GM10266 (cell line): Measurements from ENCODE around the gene ABL1.

Experiments
- DNase-seq: peaks from one replicate; pipeline ENCODE4 v3.0.0; 2012; ENCODE audit errors: extremely low spot score
- CTCF ChIP-seq: IDR thresholded peaks from 2 replicates; pipeline ENCODE4 v1.5.1; 2012; ENCODE audit warnings: mild to moderate bottlenecking, low read depth; ENCODE audit not compliant: control insufficient read depth, insufficient read depth; ENCODE audit errors: missing control alignments

Gene ABL1

GRCh38 chr9:130927995-130928900 lies 93.2 kb downstream of the ABL1 start:
- DNase-seq: peak; percentile 78

GRCh38 chr9:130929571-130930038 lies 94.6 kb downstream of the ABL1 start:
- TF ChIP-seq CTCF: no peak
- DNase-seq: no peak

More at GRCh38 chr9:130927995-130928900, 93.2 kb downstream of the ABL1 start:
- TF ChIP-seq CTCF: no peak

GRCh38 chr9:130930132-130930803 lies 95.2 kb downstream of the ABL1 start:
- no peak for DNase-seq
- TF ChIP-seq CTCF: no peak

GRCh38 chr9:130930804-130931349 lies 95.8 kb downstream of the ABL1 start:
- no peak for TF ChIP-seq CTCF
- no peak for DNase-seq

- no peak for TF ChIP-seq CTCF
- peak; percentile 77 for DNase-seq
Observed at GRCh38 chr9:130931508-130932254, 96.6 kb downstream of the ABL1 start.

GRCh38 chr9:130932255-130933079 lies 97.4 kb downstream of the ABL1 start:
- no peak for DNase-seq
- no peak for TF ChIP-seq CTCF
